Uterus (tissue), 2 donors: ENCODE measurements around the gene ZBTB7C.

ENCODE experiments used
- POLR2A ChIP-seq, 2 donors: fragments of 450-650 bp; IDR thresholded peaks; one replicate each; pipeline ENCODE4 v1.6.1; 2016; ENCODE audit warnings: antibody characterized with exemption in 2 of 2, mild to moderate bottlenecking in 1 of 2, moderate library complexity in 1 of 2
- TF ChIP-seq, protein P1 (sequence below), 4 experiments: fragments of 200-600 bp in 2 of 4; fragments of 450-650 bp in 2 of 4; sonication (generic) in 2 of 4; IDR thresholded peaks; one replicate each; pipeline ENCODE4 v1.5.1; 2016 to 2019; ENCODE audit warnings: antibody characterized with exemption in 4 of 4, mild to moderate bottlenecking in 2 of 4, moderate library complexity in 1 of 4

GRCh38 chr18:48123324-48123723, 285.9 kb downstream of the ZBTB7C start:
- no peak for TF ChIP-seq POLR2A (IDR thresholded peaks at IDR 0.05)
- TF ChIP-seq, protein P1, sequence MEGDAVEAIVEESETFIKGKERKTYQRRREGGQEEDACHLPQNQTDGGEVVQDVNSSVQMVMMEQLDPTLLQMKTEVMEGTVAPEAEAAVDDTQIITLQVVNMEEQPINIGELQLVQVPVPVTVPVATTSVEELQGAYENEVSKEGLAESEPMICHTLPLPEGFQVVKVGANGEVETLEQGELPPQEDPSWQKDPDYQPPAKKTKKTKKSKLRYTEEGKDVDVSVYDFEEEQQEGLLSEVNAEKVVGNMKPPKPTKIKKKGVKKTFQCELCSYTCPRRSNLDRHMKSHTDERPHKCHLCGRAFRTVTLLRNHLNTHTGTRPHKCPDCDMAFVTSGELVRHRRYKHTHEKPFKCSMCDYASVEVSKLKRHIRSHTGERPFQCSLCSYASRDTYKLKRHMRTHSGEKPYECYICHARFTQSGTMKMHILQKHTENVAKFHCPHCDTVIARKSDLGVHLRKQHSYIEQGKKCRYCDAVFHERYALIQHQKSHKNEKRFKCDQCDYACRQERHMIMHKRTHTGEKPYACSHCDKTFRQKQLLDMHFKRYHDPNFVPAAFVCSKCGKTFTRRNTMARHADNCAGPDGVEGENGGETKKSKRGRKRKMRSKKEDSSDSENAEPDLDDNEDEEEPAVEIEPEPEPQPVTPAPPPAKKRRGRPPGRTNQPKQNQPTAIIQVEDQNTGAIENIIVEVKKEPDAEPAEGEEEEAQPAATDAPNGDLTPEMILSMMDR (IDR thresholded peaks at IDR 0.05) = no peak
